Measurements from ENCODE around the gene RAB3GAP1.

DNA sequence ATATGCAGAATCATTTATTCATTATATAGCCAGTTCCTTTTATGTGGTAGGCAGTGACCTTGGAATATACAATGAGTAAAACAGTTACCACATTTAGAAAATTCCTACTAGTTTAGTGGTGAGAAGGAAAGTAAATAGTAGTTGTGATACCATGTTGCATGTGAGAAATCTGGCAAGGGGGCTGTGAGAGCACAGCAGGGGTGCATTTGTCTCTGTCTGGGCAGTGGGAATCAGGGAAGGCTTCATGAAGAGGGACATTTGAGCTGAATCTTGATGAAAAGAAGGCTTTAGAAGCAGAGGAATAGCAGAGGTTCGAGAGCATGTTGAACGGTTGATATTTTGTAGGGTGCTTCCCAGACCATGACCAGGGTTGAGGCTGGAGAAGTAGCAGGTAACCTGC is 78.7 kb downstream of the RAB3GAP1 start:
- TF ChIP-seq, protein P1, sequence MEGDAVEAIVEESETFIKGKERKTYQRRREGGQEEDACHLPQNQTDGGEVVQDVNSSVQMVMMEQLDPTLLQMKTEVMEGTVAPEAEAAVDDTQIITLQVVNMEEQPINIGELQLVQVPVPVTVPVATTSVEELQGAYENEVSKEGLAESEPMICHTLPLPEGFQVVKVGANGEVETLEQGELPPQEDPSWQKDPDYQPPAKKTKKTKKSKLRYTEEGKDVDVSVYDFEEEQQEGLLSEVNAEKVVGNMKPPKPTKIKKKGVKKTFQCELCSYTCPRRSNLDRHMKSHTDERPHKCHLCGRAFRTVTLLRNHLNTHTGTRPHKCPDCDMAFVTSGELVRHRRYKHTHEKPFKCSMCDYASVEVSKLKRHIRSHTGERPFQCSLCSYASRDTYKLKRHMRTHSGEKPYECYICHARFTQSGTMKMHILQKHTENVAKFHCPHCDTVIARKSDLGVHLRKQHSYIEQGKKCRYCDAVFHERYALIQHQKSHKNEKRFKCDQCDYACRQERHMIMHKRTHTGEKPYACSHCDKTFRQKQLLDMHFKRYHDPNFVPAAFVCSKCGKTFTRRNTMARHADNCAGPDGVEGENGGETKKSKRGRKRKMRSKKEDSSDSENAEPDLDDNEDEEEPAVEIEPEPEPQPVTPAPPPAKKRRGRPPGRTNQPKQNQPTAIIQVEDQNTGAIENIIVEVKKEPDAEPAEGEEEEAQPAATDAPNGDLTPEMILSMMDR (IDR thresholded peaks at IDR 0.05): no peak
- no peak for TF ChIP-seq SIN3A (IDR thresholded peaks at IDR 0.05; ENCODE audit: borderline replicate concordance, low read depth, low read length)
- TF ChIP-seq TEAD4 (IDR thresholded peaks at IDR 0.05; ENCODE audit: borderline replicate concordance, insufficient read depth): no peak
- TF ChIP-seq TCF12 (IDR thresholded peaks at IDR 0.05): no peak
- TF ChIP-seq ZBTB33 (IDR thresholded peaks at IDR 0.05; ENCODE audit: borderline replicate concordance, low read depth): no peak
- TF ChIP-seq EZH2phosphoT487 (IDR thresholded peaks at IDR 0.05; ENCODE audit: borderline replicate concordance, low read depth): no peak

All from SK-N-SH (cell line).